RWPE2 (cell line): ENCODE data around the gene FHIT.

Experiments used
- ATAC-seq: fragments of 200-7000 bp; cut with Tn5 transposase; 3 replicates; pipeline ENCODE4 v1.9.1; 2021; ENCODE audit warnings: low read depth
- DNase-seq: peaks from one replicate; pipeline ENCODE4 v3.0.0-alpha.2; 2020; ENCODE audit warnings: low spot score
- H3K27ac ChIP-seq: fragments of 450-650 bp; 2 replicates; pipeline ENCODE4 v1.5.1; 2017; ENCODE audit warnings: mild to moderate bottlenecking; ENCODE audit not compliant: poor library complexity, severe bottlenecking
- H3K27me3 ChIP-seq: fragments of 250-450 bp; sonication (Bioruptor Pico); 2 replicates; pipeline ENCODE4 v1.5.1; 2021; ENCODE audit warnings: mild to moderate bottlenecking, moderate library complexity; ENCODE audit not compliant: insufficient read depth, poor library complexity, severe bottlenecking
- H3K36me3 ChIP-seq: fragments of 250-450 bp; sonication (Bioruptor Pico); 2 replicates; pipeline ENCODE4 v1.5.1; 2020; ENCODE audit warnings: low read depth, mild to moderate bottlenecking, moderate library complexity
- H3K4me1 ChIP-seq: fragments of 250-450 bp; sonication (Bioruptor Pico); 2 replicates; pipeline ENCODE4 v1.5.1; 2021; ENCODE audit warnings: mild to moderate bottlenecking, moderate library complexity; ENCODE audit not compliant: insufficient read depth, poor library complexity, severe bottlenecking
- H3K4me3 ChIP-seq: fragments of 250-450 bp; sonication (Bioruptor Pico); 2 replicates; pipeline ENCODE4 v1.5.1; 2021; ENCODE audit warnings: mild to moderate bottlenecking, moderate library complexity; ENCODE audit not compliant: severe bottlenecking
- H3K9me3 ChIP-seq: fragments of 250-450 bp; sonication (Bioruptor Pico); 2 replicates; pipeline ENCODE4 v1.5.1; 2021; ENCODE audit warnings: mild to moderate bottlenecking, moderate library complexity; ENCODE audit not compliant: severe bottlenecking
- CTCF ChIP-seq: fragments of 450-650 bp; IDR thresholded peaks from one replicate; pipeline ENCODE4 v1.5.1; 2017; ENCODE audit warnings: mild to moderate bottlenecking, moderate library complexity; ENCODE audit not compliant: poor library complexity, severe bottlenecking

FHIT gene

GRCh38 chr3:61043156-61043555 is 208.1 kb downstream of the FHIT start:
- Histone ChIP-seq H3K9me3 (no peaks in the 10 kb centered on the region), H3K36me3 (no peaks in the 10 kb centered on the region), H3K4me1 (no peaks in the 10 kb centered on the region), H3K27ac (no peak overlapping the region), H3K27me3 (no peaks in the 10 kb centered on the region), H3K4me3 (no peak overlapping the region)
- TF ChIP-seq CTCF = no peak
- DNase-seq = no peak
- no peak for ATAC-seq

- DNase-seq = no peak
- no peaks in the 10 kb centered on the region for H3K9me3 ChIP-seq
Measured at GRCh38 chr3:61040618-61041017, 210.6 kb downstream of the FHIT start.

GRCh38 chr3:61035573-61035972 is 215.7 kb downstream of the FHIT start:
- no peaks in the 10 kb centered on the region for H3K4me1 ChIP-seq
- no peak overlapping the region for H3K4me3 ChIP-seq
- H3K27ac ChIP-seq = no peak overlapping the region
- no peaks in the 10 kb centered on the region for H3K9me3 ChIP-seq
- DNase-seq = no peak
- no peak for TF ChIP-seq CTCF
- no peaks in the 10 kb centered on the region for H3K27me3 ChIP-seq
- no peaks in the 10 kb centered on the region for H3K36me3 ChIP-seq
- no peak for ATAC-seq

More at GRCh38 chr3:61040618-61041017, 210.6 kb downstream of the FHIT start:
- no peak for ATAC-seq
- Histone ChIP-seq H3K36me3 (no peaks in the 10 kb centered on the region), H3K4me3 (no peak overlapping the region), H3K27ac (no peak overlapping the region), H3K27me3 (no peaks in the 10 kb centered on the region), H3K4me1 (no peaks in the 10 kb centered on the region)
- TF ChIP-seq CTCF = no peak

GRCh38 chr3:61032991-61033390 is 218.3 kb downstream of the FHIT start:
- no peak overlapping the region for H3K27ac ChIP-seq
- no peaks in the 10 kb centered on the region for H3K27me3 ChIP-seq
- H3K4me1 ChIP-seq = no peaks in the 10 kb centered on the region
- no peaks in the 10 kb centered on the region for H3K9me3 ChIP-seq
- no peak for TF ChIP-seq CTCF
- no peak overlapping the region for H3K4me3 ChIP-seq
- DNase-seq (no peak), ATAC-seq (no peak)
- no peaks in the 10 kb centered on the region for H3K36me3 ChIP-seq

GRCh38 chr3:61031503-61031902 is 219.7 kb downstream of the FHIT start:
- H3K36me3 ChIP-seq = no peaks in the 10 kb centered on the region
- H3K4me3 ChIP-seq = no peak overlapping the region
- ATAC-seq (no peak), DNase-seq (no peak)
- no peaks in the 10 kb centered on the region for H3K27me3 ChIP-seq
- no peak for TF ChIP-seq CTCF
- no peaks in the 10 kb centered on the region for H3K4me1 ChIP-seq
- H3K27ac ChIP-seq = no peak overlapping the region
- H3K9me3 ChIP-seq = no peaks in the 10 kb centered on the region
